Stimulated activated CD8-positive, alpha-beta memory T cell treated with anti-CD3 and anti-CD28 coated beads, Interleukin-15, amount 100 ng/mL, for 48 hours (primary cell): Measurements from ENCODE around the gene CNTNAP1.

ENCODE experiments used
- DNase-seq, 2 donors: peaks; one replicate each; pipeline ENCODE4 v3.0.0-alpha.2; 2020; ENCODE audit warnings: low read depth in 2 of 2

The CNTNAP1 gene

DNA sequence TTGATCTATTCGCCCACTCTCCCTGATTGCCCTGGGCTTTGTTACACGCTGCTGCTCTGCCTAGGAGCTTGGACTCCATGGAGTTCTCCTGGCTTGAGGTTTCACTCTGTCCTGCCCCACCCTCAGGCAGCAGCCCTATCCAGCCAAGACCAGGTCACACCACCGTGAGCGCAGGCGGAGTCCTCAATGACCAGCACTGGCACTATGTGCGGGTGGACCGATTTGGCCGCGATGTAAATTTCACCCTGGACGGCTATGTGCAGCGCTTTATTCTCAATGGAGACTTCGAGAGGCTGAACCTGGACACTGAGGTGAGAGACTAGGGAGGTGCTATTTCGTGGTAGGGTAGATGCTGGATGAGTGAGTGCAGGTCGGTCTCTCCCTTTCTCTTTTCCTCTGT lies 3.5 kb downstream of the CNTNAP1 start:
- no peak for DNase-seq

DNA sequence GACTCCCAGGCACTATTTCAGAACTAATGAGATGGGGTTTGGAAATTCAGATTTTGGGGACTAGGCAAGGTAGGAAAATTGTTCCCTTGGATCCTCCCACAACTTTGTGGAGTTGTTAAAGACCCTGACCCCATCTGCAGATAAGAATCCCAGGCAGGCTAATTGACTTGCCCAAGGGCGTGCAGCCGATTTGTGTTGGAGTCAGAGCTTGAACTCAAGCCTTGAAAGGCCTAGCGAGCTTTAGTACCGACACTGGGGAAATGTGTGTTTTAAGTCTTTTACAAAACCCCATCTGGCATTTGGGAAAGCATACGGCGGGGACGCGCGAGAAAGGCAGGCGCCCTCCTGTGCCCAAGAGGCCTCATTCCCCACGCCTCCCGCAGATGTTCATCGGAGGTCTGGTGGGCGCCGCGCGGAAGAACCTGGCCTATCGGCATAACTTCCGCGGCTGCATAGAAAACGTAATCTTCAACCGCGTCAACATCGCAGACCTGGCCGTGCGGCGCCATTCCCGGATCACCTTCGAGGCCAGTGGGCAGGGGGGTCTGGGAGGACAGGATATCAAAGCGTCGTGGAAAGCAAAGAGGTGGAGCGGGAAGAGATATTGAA lies 4.3 kb downstream of the CNTNAP1 start:
- no peak for DNase-seq

DNA sequence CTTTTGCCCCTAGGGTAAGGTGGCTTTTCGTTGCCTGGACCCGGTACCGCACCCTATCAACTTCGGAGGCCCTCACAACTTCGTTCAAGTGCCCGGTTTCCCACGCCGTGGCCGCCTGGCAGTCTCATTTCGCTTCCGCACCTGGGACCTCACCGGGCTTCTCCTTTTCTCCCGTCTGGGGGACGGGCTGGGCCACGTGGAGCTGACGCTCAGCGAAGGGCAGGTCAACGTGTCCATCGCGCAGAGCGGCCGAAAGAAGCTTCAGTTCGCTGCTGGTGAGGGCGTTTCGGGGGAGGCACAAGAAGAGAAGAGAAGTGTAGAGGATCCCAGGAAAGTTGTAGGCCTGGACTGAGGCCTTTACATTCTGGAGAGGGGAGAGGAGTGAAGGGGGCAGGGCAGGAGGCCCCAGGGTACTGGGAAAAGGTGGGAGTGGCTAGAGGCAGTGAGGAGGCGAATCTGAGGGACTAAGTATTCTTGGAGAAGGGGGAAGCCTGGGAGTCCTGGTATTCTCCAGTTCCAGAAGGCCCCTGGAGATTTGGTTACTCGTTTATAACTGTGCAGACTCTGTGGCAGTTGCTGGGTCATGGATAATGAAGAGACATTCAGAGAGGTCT lies 5.5 kb downstream of the CNTNAP1 start:
- DNase-seq: no peak

DNA sequence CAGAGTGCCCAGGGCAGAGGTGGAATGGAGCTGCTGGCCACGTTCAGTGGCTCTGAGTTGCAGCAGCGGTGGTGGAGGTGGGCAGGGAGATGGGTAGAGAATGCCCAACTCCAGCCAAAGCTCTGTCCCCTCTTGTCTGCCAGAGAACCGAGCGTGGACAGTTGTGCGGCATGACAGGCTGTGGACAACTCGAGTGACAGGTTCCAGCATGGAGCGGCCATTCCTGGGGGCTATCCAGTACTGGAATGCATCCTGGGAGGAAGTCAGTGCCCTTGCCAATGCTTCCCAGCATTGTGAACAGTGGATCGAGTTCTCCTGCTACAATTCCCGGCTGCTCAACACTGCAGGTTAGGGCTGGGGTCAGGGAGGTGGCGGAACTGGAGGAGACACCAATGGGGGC lies 8.3 kb downstream of the CNTNAP1 start:
- no peak for DNase-seq

DNA sequence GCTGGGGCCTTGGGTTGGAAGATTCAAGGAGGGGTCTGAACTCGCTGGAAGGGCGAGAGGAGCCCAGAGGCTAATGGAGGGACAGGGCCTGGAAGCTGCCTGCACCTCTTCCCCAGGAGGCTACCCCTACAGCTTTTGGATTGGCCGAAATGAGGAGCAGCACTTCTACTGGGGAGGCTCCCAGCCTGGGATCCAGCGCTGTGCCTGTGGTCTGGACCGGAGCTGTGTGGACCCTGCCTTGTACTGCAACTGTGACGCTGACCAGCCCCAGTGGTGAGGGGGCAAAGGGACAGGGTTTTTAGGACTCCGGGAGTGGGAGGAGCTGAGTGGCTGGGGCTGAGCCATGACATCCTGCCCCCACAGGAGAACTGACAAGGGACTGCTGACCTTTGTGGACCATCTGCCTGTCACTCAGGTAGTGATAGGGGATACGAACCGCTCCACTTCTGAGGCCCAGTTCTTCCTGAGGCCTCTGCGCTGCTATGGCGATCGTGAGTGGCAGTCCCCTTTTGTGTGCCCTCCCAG lies 8.8 kb downstream of the CNTNAP1 start:
- DNase-seq: no peak

DNA sequence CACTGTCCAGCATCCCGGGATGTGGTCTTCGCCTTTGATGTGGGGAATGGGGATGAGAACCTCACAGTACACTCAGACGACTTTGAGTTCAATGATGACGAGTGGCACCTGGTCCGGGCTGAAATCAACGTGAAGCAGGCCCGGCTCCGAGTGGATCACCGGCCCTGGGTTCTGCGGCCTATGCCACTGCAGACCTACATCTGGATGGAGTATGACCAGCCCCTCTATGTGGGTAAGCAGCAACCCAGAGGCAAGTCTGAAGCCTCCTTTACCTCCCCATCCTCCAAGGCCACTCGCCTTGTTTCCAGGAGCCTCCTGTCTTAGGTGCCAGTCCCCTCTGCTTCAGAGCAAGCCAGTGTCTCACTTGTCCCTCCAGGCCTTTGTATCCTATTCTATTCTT lies 10.2 kb downstream of the CNTNAP1 start:
- DNase-seq: no peak

DNA sequence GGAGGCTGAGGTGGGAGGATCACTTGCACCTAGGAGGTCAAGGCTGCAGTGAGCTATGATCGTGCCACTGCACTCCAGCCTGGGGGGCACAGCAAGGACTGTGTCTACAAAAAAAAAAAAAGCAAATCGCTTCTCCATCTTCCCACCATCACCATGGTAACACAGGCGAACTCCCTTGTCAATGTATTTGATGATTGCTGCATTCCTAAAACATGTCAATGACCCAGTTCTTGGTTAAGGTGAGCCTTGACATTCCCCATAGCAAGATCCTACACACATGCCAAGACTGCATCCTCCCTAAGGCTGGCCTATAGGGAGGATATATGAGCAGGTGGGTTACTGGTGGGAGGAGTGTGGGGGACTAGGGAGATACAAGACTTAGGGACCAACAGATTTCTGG lies 12.2 kb downstream of the CNTNAP1 start:
- DNase-seq: no peak

DNA sequence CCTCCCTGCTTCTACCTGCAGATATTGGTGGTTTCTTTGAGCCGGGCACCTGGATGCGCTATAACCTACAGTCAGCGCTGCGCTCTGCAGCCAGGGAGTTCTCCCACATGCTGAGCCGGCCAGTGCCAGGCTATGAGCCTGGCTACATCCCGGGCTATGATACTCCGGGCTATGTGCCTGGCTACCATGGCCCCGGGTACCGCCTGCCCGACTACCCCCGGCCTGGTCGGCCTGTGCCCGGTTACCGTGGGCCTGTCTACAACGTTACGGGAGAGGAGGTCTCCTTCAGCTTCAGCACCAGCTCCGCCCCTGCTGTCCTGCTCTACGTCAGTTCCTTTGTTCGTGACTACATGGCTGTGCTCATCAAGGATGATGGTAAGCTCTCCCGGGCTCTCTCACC lies 13.2 kb downstream of the CNTNAP1 start:
- no peak for DNase-seq

DNA sequence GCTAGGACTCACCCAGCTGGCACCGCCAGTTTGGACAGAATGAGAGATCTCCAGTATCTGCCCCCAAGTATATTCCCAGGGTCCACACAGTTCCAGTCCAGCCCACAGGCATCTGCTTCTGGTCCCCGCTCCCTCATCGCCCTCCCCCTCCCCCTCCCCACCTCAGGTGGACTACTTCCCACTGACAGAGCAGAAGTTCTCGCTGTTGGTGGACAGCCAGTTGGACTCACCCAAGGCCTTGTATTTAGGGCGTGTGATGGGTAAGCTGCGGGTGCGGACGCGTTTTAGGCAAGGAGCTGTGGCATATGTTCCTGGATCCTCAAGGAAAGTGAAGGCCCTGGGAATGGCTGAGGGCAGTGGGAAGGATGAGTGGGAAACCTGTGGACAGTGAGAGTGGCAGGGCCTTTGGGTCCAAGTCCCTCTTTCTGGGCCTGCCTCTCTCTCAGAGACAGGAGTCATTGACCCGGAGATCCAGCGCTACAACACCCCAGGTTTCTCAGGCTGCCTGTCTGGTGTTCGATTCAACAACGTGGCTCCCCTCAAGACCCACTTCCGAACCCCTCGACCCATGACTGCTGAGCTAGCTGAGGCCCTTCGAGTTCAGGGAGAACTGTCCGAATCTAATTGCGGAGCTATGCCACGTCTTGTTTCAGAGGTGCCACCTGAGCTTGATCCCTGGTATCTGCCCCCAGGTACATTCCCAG lies 14.9 kb downstream of the CNTNAP1 start:
- DNase-seq: no peak

DNA sequence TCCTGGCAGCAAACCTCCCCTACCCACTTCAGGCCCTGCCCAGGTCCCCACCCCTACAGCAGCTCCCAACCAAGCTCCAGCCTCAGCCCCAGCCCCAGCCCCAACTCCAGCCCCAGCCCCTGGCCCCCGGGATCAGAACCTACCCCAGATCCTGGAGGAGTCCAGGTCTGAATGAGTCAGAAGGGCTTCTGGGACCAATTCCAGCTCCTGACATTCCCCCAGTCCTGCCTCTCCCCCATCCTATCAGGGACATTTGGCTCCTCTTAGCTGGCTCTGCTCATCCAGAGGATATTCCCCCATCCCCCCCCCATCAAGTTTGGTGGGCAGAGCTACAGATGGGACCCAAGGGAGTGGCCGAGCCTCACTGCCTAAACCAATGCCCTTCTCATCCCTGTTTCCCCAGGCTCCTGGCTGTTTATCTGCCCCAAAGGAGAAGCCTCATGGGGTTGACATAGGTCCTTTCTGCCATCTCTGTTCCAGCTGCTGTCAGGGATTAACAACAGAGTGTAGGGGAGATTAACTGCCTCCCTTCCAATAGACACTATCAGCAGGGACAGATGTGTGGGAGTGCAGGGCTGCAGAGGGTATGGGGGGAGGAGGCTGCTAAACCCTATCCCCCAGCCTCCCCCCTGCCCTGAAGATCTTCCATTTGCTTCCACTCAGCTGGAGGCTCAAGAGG lies 16.5 kb downstream of the CNTNAP1 start:
- no peak for DNase-seq

DNA sequence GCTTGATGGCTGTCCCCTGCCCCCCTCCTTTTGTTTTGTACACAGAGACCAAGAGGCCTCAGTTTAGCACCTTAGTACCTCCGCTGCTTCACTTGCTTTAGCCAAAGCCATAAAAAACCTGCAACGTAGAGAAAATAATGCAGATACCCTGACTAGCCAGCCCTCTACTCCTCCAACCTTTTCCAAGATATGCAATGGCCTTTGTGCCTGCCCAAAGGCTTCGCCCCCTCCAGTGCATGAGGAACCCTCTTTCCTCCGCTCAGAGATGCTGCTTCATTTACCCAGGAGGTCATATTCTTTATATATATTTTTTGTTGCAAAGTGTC lies 17.0 kb downstream of the CNTNAP1 start:
- DNase-seq: no peak

DNA sequence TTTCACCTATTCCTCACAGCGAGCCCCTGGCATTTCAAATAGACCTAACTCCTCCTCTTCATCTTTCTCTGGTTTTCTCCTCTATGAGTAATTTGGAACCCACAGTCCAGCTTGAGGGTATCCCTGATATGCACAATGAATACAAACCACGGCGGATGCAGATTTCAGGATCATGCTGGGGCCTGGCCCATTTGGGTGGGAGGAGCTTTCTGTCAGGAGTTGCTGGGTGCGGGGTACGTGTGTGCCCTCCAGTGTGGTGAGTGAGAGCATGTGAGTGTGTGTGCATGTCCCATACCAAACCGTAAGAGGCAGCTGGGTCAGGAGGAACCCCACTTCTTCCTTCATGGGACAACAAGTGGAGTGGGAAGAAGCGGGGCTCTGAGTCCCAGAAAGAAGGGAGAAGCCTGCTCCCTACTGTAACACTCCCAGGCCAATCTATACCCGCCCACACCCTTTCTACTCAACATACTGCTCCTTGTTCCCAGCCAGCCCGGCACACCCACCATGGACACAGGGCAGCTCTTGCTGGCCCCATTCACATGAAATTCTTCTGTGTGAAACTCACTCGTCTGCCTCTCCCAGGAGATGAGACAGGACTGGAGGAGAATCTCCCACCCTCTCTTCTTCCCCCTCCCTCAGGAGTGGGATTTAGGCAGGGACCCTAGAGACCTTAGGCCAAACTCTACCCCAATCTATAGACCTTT lies 18.4 kb downstream of the CNTNAP1 start:
- no peak for DNase-seq

DNA sequence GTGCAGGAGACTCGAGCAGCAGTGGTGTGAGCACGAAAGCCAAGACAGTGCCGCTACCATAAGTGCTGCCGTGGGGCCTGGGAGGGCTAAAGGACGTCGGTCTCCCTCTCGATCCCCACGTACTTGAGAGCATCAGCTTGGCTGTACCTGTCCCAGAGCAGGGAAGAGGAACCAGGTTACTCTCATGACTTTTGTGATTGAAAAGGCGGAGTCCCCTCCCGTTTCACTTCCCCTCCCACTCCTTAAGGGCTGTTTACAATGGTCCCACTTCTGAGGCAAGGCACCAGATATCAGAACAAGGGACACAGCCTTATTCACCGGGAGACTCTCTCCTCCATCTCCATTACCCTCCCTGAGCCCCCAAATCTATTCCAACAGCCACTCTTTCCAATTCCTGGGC lies 20.1 kb downstream of the CNTNAP1 start:
- no peak for DNase-seq

DNA sequence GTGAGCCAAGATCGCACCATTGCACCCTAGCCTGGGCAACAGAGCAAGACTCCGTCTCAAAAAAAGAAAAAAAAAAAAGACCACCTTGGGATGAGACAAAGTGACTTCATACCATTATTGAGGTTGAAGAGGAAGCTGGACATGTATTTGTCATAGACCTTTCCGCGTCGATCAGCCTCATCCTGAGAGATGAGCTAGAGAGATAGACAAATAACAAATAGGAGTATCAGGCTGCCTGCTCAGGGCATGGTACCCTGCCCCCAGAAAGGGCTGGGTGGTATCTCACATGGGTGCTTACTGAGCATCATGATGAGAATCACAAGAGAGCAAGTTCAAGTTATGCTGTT lies 22.1 kb downstream of the CNTNAP1 start:
- DNase-seq: no peak

DNA sequence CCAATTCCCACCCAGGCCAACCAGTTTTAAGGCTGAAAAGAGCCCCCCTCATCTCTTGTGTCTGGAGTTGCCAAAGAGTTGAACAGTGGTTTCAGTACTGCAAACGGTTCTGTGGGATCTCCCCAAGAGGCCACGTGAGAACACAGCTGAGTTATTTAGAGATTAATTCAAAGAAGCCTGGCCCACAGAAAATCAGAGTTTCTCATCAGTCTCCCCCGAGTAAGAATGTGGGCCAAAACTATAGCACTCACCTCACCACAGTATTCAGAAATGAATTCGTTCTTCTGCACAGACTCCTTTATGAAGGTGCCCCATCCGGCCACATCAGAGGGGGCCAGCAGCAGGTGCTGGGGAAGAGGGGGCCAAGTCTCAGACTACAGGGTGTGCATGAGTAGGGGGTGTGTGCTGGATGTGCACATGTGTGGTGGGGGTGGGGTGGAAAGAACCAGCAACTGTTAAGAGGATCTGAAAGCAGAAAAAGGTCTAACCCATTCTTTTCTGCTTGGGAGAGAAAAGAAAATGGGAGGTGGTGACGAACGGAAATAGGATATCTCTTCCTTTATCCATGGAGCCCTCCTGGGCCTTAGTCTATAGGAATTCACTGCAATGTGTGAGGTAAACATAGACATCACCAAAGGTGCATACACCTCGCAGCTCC lies 22.6 kb downstream of the CNTNAP1 start:
- DNase-seq: peak; percentile 36 to 56

DNA sequence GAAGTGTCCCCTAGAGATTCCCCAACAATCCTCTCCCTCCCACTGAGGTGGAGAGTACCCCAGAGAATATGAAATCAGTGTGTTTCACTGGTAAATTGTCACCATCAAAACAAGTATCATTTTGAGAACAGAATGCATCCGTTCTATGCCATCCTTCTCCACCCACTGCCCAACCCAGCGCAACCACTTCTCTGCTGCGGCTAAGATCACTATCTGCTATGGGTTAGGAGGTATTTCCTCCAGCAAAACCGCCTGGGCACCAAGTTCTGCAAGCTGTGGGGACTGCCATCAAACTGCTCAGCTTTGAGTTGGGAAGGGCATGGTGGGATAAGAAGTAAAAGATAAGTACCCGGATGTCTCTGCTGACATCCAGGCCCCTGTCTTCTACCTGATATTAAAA lies 24.4 kb downstream of the CNTNAP1 start:
- DNase-seq: peak in 1 of 2 donors; percentile 63

DNA sequence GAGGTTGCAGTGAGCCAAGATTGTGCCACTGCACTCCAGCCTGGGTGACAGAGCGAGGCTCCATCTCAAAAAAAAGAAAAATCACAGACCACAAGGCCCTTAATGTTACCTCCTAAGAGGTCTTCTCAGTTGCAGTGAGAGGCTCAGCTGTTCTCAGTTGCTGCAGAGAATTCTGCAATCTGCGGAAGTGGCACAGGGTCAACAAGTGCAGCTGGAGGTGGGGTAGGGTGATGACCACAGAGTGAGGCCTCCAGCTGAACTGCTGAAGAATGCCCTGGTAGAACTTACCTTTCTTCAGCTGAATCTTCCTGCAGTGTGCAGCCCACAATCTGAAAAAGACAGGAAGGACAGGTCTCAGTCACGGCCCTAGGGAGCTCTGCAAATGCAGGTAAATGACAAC lies 26.3 kb downstream of the CNTNAP1 start:
- no peak for DNase-seq

DNA sequence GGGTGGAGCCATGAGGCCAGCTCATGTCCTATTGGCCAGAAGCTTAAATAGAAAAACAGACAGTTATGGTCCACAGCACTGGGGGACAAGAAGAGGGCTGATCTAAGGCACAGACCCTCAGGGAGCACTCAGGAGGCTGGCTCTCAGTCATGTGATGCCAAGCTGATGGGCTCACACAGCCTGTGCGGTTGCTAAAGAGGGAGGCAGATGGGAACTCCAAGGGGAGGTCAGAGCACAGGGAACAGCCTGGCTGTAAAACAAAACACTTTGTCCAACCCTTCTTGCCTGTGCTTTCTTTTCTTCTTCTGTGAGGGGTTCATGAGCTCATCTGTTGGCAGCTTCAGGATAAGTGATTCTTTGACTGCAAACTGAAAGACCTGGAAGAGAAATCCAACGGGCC lies 27.2 kb downstream of the CNTNAP1 start:
- no peak for DNase-seq

DNA sequence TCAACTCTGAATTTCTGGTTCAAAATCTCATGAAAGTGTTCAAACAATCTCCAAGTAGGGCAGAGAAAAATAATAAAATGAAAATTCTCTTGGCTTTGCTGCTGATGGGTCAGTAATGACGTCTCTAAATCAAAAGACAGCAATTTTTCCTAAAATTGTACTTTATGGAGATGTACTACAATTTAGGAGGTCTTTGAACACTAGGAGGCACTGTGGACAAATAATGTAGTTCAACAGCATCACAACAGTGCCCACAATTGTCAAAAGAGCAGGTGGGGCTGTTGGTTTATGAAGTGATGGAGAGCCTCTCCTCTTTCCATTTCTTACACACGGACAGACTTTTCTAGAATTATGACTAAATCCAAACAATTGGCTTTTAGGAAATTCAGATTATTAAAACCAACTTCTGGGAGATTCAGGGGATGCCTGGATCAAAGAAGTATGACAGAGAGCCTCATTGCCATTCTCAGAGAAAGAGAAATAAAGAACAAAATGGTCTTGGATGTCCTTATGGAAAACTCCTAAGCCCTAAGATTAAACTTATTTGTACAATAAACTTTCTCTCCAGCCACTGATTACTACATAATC lies 38.8 kb downstream of the CNTNAP1 start:
- no peak for DNase-seq

DNA sequence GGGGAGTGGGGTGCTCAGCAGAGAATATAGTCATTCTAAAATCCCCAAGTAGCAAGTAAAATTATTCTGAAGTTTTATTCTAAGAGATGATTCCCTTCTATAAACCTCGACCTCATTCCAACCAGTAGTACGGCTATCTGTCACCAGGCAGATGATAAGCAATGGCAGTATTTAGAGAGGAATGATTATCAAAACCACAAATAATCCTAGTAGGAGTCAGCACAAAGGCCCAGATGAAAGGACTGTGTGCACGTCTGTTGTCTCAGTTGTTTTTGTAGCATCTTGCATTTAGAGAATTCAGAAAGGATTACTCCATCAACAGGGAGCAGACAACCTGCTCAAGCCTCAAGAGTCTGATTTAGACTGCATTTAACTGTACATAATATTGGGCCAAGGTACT lies 41.3 kb downstream of the CNTNAP1 start:
- no peak for DNase-seq

DNA sequence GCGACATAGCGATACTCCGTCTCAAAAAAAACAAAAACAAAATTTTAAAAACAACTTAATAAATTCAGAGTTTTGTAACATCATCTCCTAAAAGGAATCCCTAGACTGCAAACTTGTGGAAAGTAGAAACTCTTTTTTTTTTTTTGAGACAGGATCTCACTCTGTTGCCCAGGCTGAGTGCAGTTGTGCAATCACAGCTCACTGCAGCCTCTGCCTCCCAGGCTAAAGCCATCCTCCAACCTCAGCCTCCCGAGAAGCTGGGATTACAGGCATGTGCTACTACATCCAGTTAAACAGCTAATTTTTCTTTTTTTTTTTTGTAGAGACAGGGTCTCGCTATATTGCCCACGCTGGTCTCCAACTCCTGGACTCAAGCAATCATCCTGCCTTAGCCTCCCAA lies 42.8 kb downstream of the CNTNAP1 start:
- no peak for DNase-seq
